Stimulated activated CD4-positive, alpha-beta T cell treated with anti-CD3 and anti-CD28 coated beads, Interleukin-1b, Interleukin-23, amount 100 ng/mL, for 24 hours (primary cell): ENCODE measurements around the gene SYT12.
"Not testable (repeated sequence)": the region's sequence is repeated elsewhere in the genome, so short reads cannot be mapped to it uniquely, and the experiment has no call there.

Experiments
- DNase-seq, 4 experiments: peaks; one replicate each; pipeline ENCODE4 v3.0.0-alpha.2; 2020; ENCODE audit warnings: low read depth in 4 of 4, low spot score in 1 of 4

The SYT12 gene

GRCh38 chr11:66996609-66997273 lies 26.2 kb upstream of the SYT12 start:
- no peak for DNase-seq

- DNase-seq: no peak
Observed at GRCh38 chr11:66999555-66999954, 23.4 kb upstream of the SYT12 start.

- DNase-seq: no peak
Observed at GRCh38 chr11:67001332-67001731, 21.6 kb upstream of the SYT12 start.

- DNase-seq: no peak
Observed at GRCh38 chr11:67002297-67002913, 20.5 kb upstream of the SYT12 start.

GRCh38 chr11:67002921-67003411 lies 20.0 kb upstream of the SYT12 start:
- no peak for DNase-seq

GRCh38 chr11:67005200-67005599 lies 17.7 kb upstream of the SYT12 start:
- not testable (repeated sequence) for DNase-seq

GRCh38 chr11:67006029-67006884 lies 16.7 kb upstream of the SYT12 start:
- DNase-seq: no peak

GRCh38 chr11:67007126-67007525 lies 15.8 kb upstream of the SYT12 start:
- no peak for DNase-seq

GRCh38 chr11:67010296-67010905 lies 12.5 kb upstream of the SYT12 start:
- no peak for DNase-seq

GRCh38 chr11:67013511-67014045 lies 9.4 kb upstream of the SYT12 start:
- DNase-seq: no peak

- no peak for DNase-seq
Observed at GRCh38 chr11:67014343-67014742, 8.6 kb upstream of the SYT12 start.

- no peak for DNase-seq
Observed at GRCh38 chr11:67015048-67015447, 7.9 kb upstream of the SYT12 start.

- no peak for DNase-seq
Observed at GRCh38 chr11:67016550-67016949, 6.4 kb upstream of the SYT12 start.

GRCh38 chr11:67020949-67021348 lies 2.0 kb upstream of the SYT12 start:
- DNase-seq: no peak

GRCh38 chr11:67022341-67022933 lies 497 bp upstream of the SYT12 start:
- DNase-seq: no peak

- no peak for DNase-seq
Observed at GRCh38 chr11:67023957-67024353, 1.0 kb downstream of the SYT12 start.

GRCh38 chr11:67024410-67024809 lies 1.5 kb downstream of the SYT12 start:
- DNase-seq: peak in 1 of 4 experiments; percentile 20

- no peak for DNase-seq
Observed at GRCh38 chr11:67024966-67025365, 2.0 kb downstream of the SYT12 start.

GRCh38 chr11:67025750-67026149 lies 2.8 kb downstream of the SYT12 start:
- DNase-seq: no peak

- DNase-seq: no peak
Observed at GRCh38 chr11:67026941-67027340, 4.0 kb downstream of the SYT12 start.

GRCh38 chr11:67027483-67027930 lies 4.6 kb downstream of the SYT12 start:
- no peak for DNase-seq
